GM19467 (cell line): ENCODE results near the gene FKBP1A.

Source experiments
- ATAC-seq: cut with Tn5 transposase; IDR thresholded peaks from one replicate; pipeline ENCODE4 v1.9.1; 2021; ENCODE audit warnings: mild to moderate bottlenecking, moderate library complexity; ENCODE audit not compliant: unreplicated experiment

The FKBP1A gene

DNA sequence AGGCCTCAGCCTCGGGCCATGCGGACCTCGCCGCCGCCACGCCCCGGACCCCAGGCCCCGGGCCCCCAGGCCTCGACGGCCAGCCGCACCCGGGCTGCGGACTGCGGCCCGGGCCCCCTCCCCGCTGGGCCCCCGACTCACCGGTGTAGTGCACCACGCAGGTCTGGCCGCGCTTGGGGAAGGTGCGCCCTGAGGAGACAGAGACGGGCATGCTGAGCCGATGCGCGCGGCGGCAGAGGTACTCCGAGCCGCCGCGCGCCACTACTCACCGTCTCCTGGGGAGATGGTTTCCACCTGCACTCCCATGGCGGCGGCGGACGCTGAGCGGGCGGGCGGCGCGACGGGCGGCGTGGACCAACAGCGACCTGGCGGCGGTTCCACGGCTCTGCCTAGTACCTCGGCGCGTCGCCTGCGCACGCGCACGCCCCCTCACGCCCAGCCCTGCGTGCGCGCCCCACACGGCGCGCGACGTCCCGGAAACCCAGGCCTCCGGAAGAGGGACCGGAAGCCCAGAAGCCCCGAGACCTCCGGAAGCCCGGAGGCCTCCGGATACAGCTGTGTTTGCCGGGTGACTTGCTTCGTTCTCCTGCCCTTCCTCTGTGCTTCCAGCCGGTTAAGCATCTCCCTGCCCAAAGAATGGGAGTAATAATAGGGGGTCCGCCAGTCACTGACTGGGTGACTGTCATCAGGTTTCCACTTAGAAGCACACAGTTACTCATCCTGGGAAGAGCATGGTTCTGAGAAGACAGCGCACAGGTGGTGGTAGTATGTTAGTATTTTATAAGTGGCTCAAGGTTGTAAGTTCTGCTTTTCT lies at the start of gene FKBP1A:
TSS of gene FKBP1A (minus strand) at position 362 of the 814 bp plus-strand sequence. CDS start at position 306, 56 bp downstream.
- ATAC-seq = peak; percentile 88

DNA sequence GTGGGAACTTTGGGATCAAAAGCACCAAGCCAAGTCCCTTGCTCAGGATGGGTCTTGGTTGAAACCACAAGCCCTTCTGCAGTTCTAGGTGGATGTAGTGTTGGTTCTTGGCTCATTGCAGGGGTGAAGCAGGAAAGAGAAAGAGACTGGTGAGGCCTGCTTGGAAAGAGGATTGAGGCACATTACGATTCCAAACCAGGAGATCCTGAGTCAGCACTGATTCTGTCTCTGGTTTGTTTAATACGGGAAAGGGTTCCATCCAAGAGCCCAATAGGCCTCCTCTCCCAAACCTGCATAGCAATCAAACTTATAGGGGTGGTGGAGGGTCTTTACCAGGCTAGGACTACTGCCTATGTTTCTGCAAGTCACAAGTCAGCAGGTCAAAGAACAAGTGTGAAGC lies 49.5 kb upstream of the FKBP1A start:
- no peak for ATAC-seq

DNA sequence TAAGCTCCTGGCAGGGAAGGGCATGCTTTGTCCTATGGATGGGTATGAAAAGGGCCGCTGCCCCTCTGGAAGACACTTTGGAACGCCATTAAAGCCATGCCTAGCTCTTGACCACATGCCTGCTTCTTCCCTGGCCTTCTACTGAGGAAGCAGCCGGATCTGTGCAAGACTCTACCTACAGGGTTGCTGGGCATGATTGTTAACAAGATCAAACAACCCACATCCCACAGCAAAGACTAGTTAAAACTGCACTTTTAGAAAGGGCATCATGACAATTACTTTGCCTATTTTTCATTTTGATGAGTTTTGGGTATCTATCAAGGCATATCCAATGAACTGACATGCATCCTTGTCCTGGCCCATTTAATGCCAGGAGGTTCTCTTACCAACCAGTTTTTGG lies 48.3 kb upstream of the FKBP1A start:
- ATAC-seq = no peak

DNA sequence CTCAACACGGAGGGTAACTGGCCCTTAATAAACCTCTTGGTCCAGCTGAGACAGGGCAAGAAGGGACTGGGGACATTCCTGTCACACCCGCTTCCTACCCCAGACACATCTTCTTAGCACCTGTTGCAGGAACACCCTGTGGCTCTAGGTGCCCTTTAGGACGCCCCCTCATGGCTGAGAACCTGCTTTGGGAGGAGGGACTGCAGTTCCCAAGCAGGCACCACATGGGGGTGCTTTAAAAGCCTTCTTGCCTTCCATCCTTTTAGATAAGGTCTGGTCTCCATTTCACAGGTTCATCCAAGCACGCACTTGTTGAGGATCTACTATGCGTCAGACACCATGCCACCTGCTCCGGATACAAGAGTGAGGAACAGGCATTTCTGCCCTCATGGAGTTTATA lies 47.2 kb upstream of the FKBP1A start:
- no peak for ATAC-seq

DNA sequence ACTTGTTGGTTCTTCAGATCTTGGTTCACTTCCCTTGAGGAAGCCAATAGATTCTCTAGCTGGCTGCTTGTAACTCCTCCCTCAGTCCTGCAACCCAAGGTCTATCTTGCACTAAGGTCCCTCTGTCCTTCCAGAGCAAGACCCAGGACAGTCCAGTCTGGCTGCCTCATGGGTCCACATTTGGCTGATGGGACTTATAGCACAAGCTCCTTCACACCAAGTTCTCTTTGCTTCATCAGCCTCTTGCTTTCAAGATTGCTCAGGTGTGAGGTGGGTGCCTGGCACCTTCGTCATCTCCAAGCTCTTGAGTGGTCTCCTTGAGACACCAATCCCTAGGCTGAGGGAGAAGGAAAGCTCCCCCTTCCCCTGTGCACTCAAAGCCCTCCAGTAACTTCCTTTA lies 45.5 kb upstream of the FKBP1A start:
- ATAC-seq = no peak

DNA sequence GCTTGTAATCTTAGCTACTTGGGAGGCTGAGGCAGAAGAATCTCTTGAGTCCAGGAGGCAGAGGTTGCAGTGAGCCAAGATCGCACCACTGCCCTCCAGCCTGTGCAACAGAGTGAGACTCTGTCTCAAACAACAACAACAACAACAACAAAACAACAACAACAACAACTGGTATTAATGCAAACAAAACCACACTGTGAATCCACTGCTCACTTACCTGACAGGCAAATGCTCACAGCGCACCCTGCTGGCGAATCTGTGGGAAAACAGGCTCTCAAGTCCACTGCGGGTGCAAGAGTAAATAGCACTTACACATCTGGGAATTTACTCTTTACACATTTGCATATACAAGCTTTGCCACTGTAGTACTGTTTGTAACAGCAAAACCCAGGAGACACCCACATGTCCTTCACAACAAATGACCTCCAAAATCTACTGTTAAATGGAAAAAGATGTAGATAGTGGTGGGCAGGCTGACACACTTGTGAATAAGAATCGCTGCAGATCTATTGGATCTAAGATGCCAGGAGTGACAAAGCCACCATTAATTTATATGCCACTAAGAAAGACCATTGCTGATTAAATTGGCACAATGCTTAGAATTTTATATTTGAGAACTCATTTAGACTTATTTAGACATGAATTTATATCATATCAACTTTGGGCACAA lies 44.5 kb upstream of the FKBP1A start:
- ATAC-seq = no peak

DNA sequence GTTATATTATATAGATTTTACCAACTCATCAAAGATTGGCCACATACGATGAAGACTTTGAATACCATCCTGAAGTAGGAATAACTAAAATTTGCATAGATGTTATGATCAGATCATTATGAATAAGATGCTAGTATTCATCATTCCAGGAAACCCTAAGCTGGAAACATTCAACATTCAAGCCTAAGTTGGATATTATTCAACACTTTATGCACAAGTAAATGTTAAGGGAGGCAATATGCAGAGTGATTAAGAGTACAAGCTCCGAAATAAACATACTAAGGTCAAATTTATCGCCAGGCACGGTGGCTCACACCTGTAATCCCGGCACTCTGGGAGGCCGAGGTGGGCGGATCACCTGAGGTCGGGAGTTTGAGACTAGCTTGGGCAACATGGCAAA lies 43.4 kb upstream of the FKBP1A start:
- ATAC-seq = no peak

DNA sequence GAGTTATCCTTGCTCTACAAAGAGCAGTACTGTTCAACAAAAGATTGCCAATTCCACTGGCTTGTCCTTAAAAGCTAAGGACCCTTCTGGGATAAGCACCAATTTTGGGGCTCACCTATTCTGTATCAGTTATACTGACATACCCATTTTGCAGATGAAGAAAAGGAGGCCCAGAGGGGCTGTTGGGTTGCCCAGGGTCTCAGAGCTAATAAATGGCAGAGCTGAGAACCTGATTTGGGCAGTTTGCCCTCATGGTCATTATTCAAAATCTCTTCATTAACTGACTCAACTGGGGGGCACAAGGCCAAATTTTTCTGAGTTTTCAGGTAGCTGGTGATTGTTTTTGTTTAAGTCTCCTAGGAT lies 42.5 kb upstream of the FKBP1A start:
- no peak for ATAC-seq

DNA sequence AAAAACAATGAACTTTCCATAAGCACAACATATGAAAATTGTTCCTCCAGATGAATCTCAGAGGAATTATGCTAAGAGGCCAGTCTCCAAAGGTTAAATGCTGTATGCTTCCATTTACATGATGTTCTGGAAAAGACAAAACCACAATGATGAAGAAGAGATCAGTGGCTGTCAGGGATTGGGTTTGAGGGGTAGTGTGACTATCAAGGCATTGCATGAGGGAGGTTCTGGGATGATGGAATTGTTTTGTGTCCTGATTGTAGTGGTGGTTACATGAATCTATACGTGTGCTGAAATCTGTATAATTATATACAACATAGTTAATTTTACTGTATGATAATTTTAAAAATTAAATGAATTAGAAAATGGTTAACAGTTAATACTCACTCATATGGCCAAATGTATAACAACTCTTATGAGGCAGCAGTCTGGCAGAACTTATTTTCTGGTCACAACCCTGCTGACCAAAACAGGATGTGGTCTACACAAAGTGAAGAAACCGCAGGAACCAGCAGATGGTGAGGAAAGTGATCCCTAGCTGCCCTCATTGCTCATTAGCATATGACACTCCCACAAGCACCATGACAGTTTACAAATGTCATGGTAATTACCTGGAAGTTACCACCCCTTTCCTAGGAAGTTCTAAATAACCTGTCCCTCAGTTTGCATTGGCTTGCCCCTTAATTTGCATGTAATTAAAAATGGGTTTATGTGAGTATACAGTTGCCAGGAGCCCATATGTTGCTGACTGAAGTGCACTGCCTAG lies 41.9 kb upstream of the FKBP1A start:
- ATAC-seq = peak; percentile 85

DNA sequence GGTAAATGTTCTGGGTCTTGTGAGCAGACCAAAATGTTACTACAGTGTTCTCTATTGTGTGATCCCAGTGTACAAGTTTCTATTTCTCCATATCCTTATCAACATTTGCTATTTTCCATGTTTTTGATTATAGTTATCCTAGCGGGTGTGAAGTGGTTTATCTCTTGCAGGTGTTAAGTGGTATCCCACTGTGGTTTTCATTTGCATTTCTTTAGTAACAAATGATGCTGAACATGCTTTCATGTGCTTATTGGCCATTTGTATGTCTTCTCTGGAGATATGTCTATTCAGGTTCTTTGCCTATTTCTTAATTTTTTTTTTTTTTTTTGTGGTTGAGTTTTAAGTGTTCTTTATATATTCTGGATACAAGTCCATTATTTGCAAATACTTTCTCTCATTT lies 38.3 kb upstream of the FKBP1A start:
- no peak for ATAC-seq

DNA sequence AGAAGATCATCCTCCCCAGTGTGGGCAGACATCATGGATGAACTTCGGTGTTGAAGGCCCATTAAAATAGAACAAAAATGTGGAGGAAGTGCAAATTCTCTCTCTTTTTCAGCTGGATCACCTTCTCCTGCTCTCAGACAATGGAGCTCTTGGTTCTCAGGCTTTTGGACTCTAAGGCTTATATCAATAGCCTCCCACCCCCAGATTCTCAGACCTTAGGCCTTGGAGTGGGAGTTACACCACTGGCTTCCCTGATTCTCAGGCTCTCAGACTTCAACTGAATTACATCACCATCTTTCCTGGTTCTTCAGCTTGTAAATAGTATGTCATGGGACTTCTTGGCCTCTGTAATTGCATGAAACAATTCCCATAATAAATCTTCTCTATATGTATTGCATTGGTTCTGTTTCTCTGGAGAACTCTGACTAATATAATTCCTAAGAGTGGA lies 37.2 kb upstream of the FKBP1A start:
- ATAC-seq = no peak

DNA sequence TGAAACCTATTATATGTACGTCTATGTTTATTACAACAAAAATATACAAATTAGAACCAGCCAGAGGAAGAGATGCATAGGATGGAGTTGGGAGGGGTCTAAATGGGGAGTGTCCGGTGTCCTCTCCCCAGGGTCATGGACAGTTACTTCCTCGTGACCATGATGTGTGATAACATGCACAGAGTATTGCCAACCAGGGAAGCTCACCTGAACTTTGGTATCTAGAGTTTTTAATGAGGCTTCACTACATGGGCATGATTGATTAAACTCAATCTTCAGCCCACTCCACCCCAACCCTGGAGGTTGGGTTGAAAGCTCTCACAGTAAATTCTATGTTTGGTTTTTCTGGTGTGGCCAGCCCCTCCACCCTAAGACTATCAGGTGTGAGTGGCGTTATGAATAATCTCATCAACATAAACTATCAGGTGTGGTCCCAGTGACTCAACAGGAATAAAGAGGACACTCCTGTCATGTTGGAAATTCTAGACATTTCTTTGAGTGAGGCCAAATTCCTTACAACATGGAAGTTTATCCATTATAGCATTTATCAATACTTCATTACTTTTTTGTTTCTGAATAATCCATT lies 36.4 kb upstream of the FKBP1A start:
- no peak for ATAC-seq

DNA sequence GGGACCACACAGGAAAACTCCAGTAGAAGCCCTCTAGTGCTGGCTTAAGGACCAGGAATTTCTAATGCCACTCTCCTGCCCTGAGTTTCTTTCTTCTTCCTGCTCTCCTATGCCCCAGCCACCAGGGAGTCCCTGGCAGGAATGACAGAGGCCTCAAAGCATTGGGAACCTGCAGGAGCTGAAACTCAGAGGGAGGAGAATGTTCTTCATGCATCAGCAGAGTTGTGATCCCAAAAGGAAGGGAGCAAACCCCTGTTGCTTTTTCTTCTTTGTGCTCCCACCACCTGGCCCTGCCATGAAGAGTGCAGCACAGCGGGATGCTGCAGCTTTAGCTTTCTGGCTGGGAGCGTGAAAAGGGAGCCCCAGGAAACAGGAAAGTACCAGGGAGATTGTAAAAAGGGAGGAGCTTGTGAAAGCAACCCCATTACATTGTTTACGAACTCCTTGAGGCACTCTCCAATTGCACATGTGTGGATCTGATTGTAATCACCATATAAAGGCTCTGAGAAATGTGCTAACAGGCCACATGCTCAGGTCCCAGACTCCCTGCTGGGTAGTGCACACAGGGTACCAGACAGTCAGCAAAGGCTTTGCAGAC lies 34.7 kb upstream of the FKBP1A start:
- ATAC-seq = no peak

DNA sequence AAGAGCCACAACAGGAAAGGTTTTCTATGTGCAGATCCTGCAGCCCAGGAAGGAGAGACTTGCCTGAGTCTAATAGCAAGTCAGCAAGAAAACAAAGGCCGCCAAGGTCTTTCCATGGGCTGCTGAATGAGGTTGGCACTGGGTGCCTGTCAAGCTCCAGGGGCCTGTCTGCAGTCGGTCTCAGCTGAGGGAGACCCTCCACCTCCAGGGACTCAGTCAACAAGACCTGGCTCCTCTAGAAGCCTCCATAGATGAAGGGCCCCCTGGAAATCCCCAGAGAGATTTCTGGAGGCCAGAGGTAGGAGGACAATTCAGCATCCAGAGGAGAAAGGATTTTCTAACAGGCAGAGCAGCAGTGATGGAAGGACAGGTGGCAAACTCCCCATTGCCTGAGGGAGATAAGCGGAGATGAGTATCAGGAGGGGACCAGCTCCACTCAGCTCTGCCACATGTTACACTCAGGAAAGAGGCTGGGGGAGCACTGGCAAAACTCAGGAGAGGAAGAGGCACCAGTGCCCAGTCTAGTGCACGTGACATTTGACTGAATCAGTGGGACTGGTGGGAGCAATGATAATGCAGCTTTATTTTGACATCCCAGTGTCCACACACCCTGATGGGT lies 33.5 kb upstream of the FKBP1A start:
- ATAC-seq = no peak

DNA sequence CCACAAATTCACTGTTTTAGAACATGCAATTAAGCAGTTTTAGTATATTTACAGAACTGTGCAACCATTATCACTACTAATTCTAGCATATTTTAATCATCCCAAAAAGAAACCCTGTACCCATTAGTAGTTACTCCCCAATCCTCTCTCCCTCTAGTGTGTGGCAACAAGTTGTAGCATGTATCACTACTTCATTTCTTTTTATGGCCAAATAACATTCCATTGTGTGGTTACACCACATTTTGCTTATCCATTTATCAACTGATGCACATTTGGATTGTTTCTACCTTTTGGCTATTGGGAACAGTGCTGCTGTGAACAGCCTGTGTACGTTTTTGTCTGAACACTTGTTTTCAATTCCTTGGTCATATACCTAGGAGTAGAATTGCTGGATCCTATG lies 31.5 kb upstream of the FKBP1A start:
- ATAC-seq = no peak

DNA sequence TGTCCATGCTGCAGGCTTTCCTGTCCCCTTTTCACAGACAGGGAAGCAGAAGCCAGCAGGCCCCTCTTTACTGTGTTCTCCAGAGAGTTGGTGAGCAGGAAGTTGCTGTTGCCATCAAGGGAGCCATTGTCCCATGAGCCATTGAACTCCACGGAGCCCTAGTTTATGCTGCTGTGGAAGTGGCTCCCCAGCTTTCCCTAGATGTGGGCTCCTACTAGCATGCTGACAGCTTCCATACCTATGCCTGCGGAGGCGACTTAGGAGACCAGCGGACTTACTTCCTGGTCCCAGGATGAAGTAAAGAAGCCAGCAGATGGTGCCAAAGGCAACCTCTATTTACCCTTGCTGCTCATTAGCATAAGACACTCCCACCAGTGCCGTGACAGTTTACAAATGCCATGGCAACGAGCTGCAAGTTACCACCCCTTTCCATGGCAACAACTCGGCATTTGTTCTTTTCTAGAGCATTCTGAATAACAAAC lies 30.8 kb upstream of the FKBP1A start:
- ATAC-seq = no peak

DNA sequence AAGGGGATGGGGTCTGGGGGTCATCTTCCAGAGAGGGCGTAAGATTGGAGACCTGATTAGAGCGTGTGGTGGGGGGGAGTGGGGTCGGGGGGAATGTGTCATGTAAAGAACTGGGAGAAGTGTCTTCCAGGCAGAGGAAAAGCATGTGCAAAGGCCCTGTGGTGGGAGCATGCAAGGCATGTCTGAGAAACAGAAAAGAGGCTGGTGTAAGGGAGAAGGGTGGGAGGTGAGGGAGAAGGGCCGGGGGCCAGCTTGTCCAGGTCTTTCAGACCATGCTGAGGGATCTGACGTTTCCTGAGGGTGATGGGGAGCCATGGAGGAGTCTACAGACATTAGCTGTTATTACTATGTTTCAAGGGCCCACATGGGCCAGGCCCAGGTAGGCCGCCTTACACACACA lies 30.4 kb upstream of the FKBP1A start:
- ATAC-seq = no peak

DNA sequence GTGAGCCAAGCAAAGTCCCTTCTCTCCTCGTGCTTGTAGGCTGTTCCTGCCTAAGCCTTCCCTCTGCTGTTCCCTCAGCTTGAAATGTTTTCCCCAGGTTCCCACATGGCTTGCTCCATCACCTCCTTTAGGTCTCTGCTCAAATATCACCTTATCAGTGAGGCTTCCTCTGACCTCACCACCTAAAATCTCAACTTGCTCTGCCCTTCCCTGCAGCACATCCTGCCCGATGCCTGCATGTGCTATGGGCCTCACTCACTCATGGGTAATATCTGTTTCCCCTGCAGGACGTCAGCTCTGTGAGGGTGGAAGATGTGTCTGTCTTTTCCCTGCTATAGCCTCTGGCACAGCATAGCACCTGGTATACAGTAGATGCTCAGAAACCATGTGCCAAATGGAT lies 29.9 kb upstream of the FKBP1A start:
- ATAC-seq = no peak

DNA sequence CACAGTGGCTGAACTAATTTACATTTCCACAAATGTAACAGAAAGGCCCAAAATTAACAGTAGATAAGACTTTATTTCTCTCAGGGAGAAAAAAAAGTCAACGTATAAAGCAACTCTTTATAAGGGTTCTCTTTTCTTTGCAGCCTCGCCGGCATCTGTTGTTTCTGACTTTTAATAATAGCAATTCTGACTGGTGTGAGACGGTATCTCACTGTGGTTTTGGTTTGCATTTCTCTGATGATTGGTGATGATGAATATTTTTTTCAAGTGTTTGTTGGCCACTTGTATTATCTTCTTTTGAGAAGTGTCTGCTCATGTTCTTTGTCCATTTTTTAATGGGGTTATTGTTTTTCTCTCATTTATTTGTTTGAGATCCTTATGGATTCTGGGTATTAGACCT lies 27.2 kb upstream of the FKBP1A start:
- ATAC-seq = no peak

DNA sequence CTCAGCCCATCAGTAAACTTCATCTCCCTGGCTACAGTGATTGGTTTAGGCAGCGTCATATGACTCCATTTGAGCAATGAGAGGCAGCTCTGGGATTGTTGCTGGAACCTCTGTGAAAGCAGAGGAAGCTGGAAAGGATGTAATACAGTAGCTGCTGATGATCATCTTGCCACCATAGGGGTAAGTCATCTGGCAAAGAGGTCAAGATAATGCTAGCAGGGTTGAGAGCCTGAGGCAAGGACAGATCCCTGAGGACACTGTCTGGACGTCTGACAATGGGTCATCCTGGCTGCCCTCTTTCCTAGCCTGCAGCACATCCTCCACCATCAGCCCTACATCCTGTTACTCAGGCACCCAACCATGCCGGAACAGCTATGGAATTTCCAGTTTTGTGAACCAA lies 25.5 kb upstream of the FKBP1A start:
- ATAC-seq = no peak
